ENCODE data around the gene ENPP1. TPM values are rescaled to one million over a fixed set of nuclear protein-coding genes. Genes with fewer than 3 reads are reported as not detected.

ENPP1 gene
- total RNA-seq, 1 donor, result 16.3 TPM

GRCh38 chr6:131819572-131820124, 11.8 kb downstream of the ENPP1 start:
- Histone ChIP-seq H3K27me3 (ENCODE audit: insufficient read depth, low read length) (no peaks in the 10 kb centered on the region), H2AFZ (ENCODE audit: low read length) (no peak overlapping the region), H3K4me1 (ENCODE audit: insufficient read depth, low read length) (peaks cover 18% of the 10 kb centered on the region), H3K9me3 (ENCODE audit: low read depth, low read length) (no peaks in the 10 kb centered on the region), H3K27ac (ENCODE audit: low read depth, low read length) (no peak overlapping the region), H3K4me3 (ENCODE audit: insufficient read depth, low read length) (no peak overlapping the region), H3K4me2 (ENCODE audit: insufficient read depth, low read length) (peak overlapping the region; percentile 14), H3K36me3 (ENCODE audit: insufficient read depth, low read length) (no peaks in the 10 kb centered on the region), H4K20me1 (ENCODE audit: insufficient read depth, low read length) (no peaks in the 10 kb centered on the region), H3K79me2 (ENCODE audit: insufficient read depth, low read length) (peaks cover 67% of the 10 kb centered on the region)
- TF ChIP-seq CTCF (IDR thresholded peaks at IDR 0.05; ENCODE audit: extremely low read depth, low read depth, low read length), result no peak
- peak; percentile 51 for DNase-seq (ENCODE audit: insufficient read length, low spot score, missing footprints)

DNA sequence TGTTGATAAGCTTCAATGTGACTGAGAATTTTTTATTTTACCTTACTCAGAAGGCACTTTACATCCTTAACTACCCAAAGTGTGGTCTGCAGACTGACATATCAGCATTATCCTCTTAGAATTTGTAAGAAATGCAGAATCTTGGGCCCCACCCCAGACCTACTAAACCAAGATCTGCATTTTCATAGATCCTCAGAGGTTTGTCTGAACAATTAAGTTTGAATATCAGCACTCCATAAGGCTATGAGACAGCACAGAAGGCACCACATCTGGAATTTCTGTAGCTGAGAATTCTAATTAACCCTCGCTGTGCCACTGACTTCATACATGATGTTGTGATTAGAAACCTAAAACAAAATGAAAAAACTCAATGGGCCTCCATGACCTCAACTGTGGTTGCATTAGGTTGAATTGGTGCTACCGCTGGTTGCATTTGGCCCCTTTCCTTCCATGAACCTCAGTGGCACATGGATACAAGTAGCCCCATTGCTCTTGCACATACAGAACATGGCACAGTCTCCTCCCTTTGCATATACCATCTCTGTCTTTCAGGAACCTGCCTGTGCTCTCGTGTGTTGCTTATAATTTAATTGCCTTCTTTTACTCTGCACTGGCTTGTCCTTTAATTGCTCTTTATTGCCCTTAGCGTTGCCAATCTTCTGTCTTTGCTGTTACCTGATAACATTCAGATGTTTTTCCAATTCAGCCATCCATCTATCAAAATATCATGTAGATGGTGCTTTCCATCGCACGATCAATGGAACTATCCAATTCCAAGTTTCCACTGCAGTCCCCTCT, 13.4 kb downstream of the ENPP1 start:
- Histone ChIP-seq H3K4me1 (ENCODE audit: insufficient read depth, low read length) (peaks cover 22% of the 10 kb centered on the region), H3K36me3 (ENCODE audit: insufficient read depth, low read length) (no peaks in the 10 kb centered on the region), H3K79me2 (ENCODE audit: insufficient read depth, low read length) (peaks cover 63% of the 10 kb centered on the region), H3K27ac (ENCODE audit: low read depth, low read length) (no peak overlapping the region), H2AFZ (ENCODE audit: low read length) (no peak overlapping the region), H3K4me3 (ENCODE audit: insufficient read depth, low read length) (no peak overlapping the region), H3K4me2 (ENCODE audit: insufficient read depth, low read length) (peak overlapping the region; percentile 50), H3K27me3 (ENCODE audit: insufficient read depth, low read length) (no peaks in the 10 kb centered on the region), H3K9me3 (ENCODE audit: low read depth, low read length) (no peaks in the 10 kb centered on the region), H4K20me1 (ENCODE audit: insufficient read depth, low read length) (no peaks in the 10 kb centered on the region)
- no peak for DNase-seq (ENCODE audit: insufficient read length, low spot score, missing footprints)
- no peak for TF ChIP-seq CTCF (IDR thresholded peaks at IDR 0.05; ENCODE audit: extremely low read depth, low read depth, low read length)

DNA sequence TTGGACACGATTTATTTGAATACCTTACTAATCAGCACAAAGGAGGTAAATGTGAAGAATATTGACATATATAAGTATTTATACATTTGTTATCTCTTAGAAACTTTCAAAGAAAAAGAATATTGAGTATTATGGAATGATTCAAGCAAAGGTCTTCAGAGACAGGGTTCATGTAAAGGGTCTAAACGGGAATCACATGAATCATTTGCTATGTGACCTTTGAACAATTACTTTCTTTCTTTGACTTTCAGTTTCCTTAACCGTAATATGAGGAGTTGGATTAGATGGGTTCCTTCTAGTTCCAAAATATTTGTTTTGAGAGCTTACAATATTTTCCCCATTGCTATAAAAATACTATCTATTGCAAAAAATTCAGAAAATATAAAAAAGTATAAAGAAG, 14.3 kb downstream of the ENPP1 start:
- Histone ChIP-seq H3K4me3 (ENCODE audit: insufficient read depth, low read length) (no peak overlapping the region), H4K20me1 (ENCODE audit: insufficient read depth, low read length) (no peaks in the 10 kb centered on the region), H3K27ac (ENCODE audit: low read depth, low read length) (no peak overlapping the region), H3K27me3 (ENCODE audit: insufficient read depth, low read length) (no peaks in the 10 kb centered on the region), H3K4me1 (ENCODE audit: insufficient read depth, low read length) (peaks cover 26% of the 10 kb centered on the region), H2AFZ (ENCODE audit: low read length) (no peak overlapping the region), H3K9me3 (ENCODE audit: low read depth, low read length) (no peaks in the 10 kb centered on the region), H3K79me2 (ENCODE audit: insufficient read depth, low read length) (peaks cover 66% of the 10 kb centered on the region), H3K36me3 (ENCODE audit: insufficient read depth, low read length) (peaks cover 4% of the 10 kb centered on the region), H3K4me2 (ENCODE audit: insufficient read depth, low read length) (peak overlapping the region; percentile 50)
- no peak for TF ChIP-seq CTCF (IDR thresholded peaks at IDR 0.05; ENCODE audit: extremely low read depth, low read depth, low read length)
- DNase-seq (ENCODE audit: insufficient read length, low spot score, missing footprints), result no peak

DNA sequence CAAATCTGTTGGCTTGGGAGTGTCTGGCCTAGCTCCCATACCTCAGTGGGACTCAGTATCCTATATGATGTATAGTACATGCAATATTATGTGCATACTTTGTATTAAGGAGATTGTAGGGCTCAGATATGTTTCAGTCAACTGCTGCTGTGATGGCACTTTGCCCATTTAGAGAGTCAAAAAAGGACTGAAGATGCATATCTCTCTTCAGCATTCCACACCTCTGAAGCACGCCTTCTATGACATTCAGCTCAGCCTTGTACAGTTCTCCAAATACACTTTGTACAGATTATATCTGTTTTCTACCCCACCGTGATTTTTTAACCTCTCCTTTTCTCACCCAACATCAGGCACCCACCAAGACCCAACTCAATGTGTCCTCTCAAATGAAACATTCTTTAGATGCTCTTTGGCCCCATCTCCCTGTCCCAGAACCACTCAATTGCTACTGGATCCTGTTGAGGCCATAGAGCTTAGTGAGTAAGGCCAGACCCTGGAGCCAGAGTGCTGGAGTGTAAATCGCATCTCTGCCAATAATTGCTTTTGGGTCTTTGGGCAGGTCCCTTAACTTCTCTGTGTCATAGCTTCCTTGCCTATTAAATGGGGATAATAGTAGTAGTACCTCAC, 15.6 kb downstream of the ENPP1 start:
- TF ChIP-seq CTCF (IDR thresholded peaks at IDR 0.05; ENCODE audit: extremely low read depth, low read depth, low read length), result no peak
- Histone ChIP-seq H4K20me1 (ENCODE audit: insufficient read depth, low read length) (peaks cover 3% of the 10 kb centered on the region), H3K36me3 (ENCODE audit: insufficient read depth, low read length) (peaks cover 8% of the 10 kb centered on the region), H3K4me1 (ENCODE audit: insufficient read depth, low read length) (peaks cover 30% of the 10 kb centered on the region), H3K4me3 (ENCODE audit: insufficient read depth, low read length) (no peak overlapping the region), H3K27me3 (ENCODE audit: insufficient read depth, low read length) (no peaks in the 10 kb centered on the region), H2AFZ (ENCODE audit: low read length) (no peak overlapping the region), H3K9me3 (ENCODE audit: low read depth, low read length) (no peaks in the 10 kb centered on the region), H3K79me2 (ENCODE audit: insufficient read depth, low read length) (peaks cover 69% of the 10 kb centered on the region), H3K4me2 (ENCODE audit: insufficient read depth, low read length) (peak overlapping the region; percentile 50), H3K27ac (ENCODE audit: low read depth, low read length) (peak overlapping the region; percentile 5)
- DNase-seq (ENCODE audit: insufficient read length, low spot score, missing footprints), result no peak
